Inflammatory macrophage treated with lipopolysaccharide for 1 hour (primary cell): ENCODE results near the gene RABL3.
"Not testable (repeated sequence)": the region's sequence is repeated elsewhere in the genome, so short reads cannot be mapped to it uniquely, and the experiment has no call there.

Source experiments
- DNase-seq, 2 donors: peaks; one replicate each; pipeline ENCODE4 v3.0.0-alpha.2; 2020 to 2022

Gene RABL3

GRCh38 chr3:120743556-120744195 lies 1.4 kb upstream of the RABL3 start:
- DNase-seq, result peak in 1 of 2 donors; percentile 27

GRCh38 chr3:120742849-120743365 lies 591 bp upstream of the RABL3 start:
- DNase-seq, result peak; percentile 31 to 37

- DNase-seq, result peak in 1 of 2 donors; percentile 8
Observed at GRCh38 chr3:120741837-120742197, 499 bp downstream of the RABL3 start.

- no peak for DNase-seq
Observed at GRCh38 chr3:120741320-120741719, 996 bp downstream of the RABL3 start.

- not testable (repeated sequence) for DNase-seq
Observed at GRCh38 chr3:120738006-120738405, 4.3 kb downstream of the RABL3 start.

GRCh38 chr3:120730576-120731542 lies 11.5 kb downstream of the RABL3 start:
- DNase-seq, result no peak

GRCh38 chr3:120726791-120727190 lies 15.5 kb downstream of the RABL3 start:
- DNase-seq, result no peak

GRCh38 chr3:120719167-120719834 lies 23.0 kb downstream of the RABL3 start:
- not testable (repeated sequence) for DNase-seq

- DNase-seq, result no peak
Observed at GRCh38 chr3:120713262-120713661, 29.1 kb downstream of the RABL3 start.

GRCh38 chr3:120710369-120710768 lies 31.9 kb downstream of the RABL3 start:
- no peak for DNase-seq

- DNase-seq, result no peak
Observed at GRCh38 chr3:120708408-120708807, 33.9 kb downstream of the RABL3 start.

GRCh38 chr3:120706950-120707349 lies 35.4 kb downstream of the RABL3 start:
- DNase-seq, result no peak

GRCh38 chr3:120705884-120706582 lies 36.3 kb downstream of the RABL3 start:
- no peak for DNase-seq

GRCh38 chr3:120699333-120699732 lies 43.0 kb downstream of the RABL3 start:
- DNase-seq, result no peak

- no peak for DNase-seq
Observed at GRCh38 chr3:120693439-120694171, 48.7 kb downstream of the RABL3 start.

GRCh38 chr3:120689395-120689794 lies 52.9 kb downstream of the RABL3 start:
- no peak for DNase-seq

- peak; percentile 81 to 90 for DNase-seq
Observed at GRCh38 chr3:120688121-120688520, 54.2 kb downstream of the RABL3 start.

GRCh38 chr3:120685411-120685810 lies 56.9 kb downstream of the RABL3 start:
- DNase-seq, result no peak

- DNase-seq, result no peak
Observed at GRCh38 chr3:120684896-120685295, 57.4 kb downstream of the RABL3 start.

GRCh38 chr3:120683671-120684301 lies 58.5 kb downstream of the RABL3 start:
- DNase-seq, result no peak

- no peak for DNase-seq
Observed at GRCh38 chr3:120683213-120683612, 59.1 kb downstream of the RABL3 start.
